HL-60/S4 (cell line): Measurements from ENCODE around the gene C10orf71.

Experiments used
- in situ Hi-C: fragments of 300-500 bp; cut with MboI; formaldehyde crosslinking; loops from 2 replicates; pipeline ENCODE4 v1.14.3; 2022; ENCODE audit warnings: low sequenced_read_pairs

C10orf71 gene

GRCh38 chr10:49298983-49299815 lies at the start of gene C10orf71:
Gene C10orf71 (plus strand): TSS chr10:49299170. CDS start chr10:49322546, 23,376 bp downstream.
- in situ Hi-C loops: no loop called here

GRCh38 chr10:49252313-49253034 lies 46.5 kb upstream of the C10orf71 start:
- in situ Hi-C loops: no loop called here

- in situ Hi-C loops: no loop called here
Observed at GRCh38 chr10:49253340-49253906, 45.5 kb upstream of the C10orf71 start.

- in situ Hi-C loops: no loop called here
Observed at GRCh38 chr10:49254150-49254549, 44.8 kb upstream of the C10orf71 start.

GRCh38 chr10:49254556-49255318 lies 44.2 kb upstream of the C10orf71 start:
- in situ Hi-C loops: no loop called here

- in situ Hi-C loops: no loop called here
Observed at GRCh38 chr10:49255883-49256282, 43.1 kb upstream of the C10orf71 start.

GRCh38 chr10:49257154-49257553 lies 41.8 kb upstream of the C10orf71 start:
- in situ Hi-C loops: no loop called here

- in situ Hi-C loops: no loop called here
Observed at GRCh38 chr10:49257626-49258349, 41.2 kb upstream of the C10orf71 start.

- in situ Hi-C loops: no loop called here
Observed at GRCh38 chr10:49258350-49258683, 40.7 kb upstream of the C10orf71 start.

GRCh38 chr10:49260644-49261296 lies 38.2 kb upstream of the C10orf71 start:
- in situ Hi-C loops: no loop called here

- in situ Hi-C loops: no loop called here
Observed at GRCh38 chr10:49263591-49263990, 35.4 kb upstream of the C10orf71 start.

GRCh38 chr10:49264177-49264677 lies 34.7 kb upstream of the C10orf71 start:
- in situ Hi-C loops: no loop called here

GRCh38 chr10:49265885-49266284 lies 33.1 kb upstream of the C10orf71 start:
- in situ Hi-C loops: no loop called here

GRCh38 chr10:49268185-49268584 lies 30.8 kb upstream of the C10orf71 start:
- in situ Hi-C loops: no loop called here

GRCh38 chr10:49269523-49269922 lies 29.4 kb upstream of the C10orf71 start:
- in situ Hi-C loops: no loop called here

GRCh38 chr10:49270565-49270964 lies 28.4 kb upstream of the C10orf71 start:
- in situ Hi-C loops: no loop called here

- in situ Hi-C loops: no loop called here
Observed at GRCh38 chr10:49271346-49271745, 27.6 kb upstream of the C10orf71 start.

GRCh38 chr10:49272251-49273081 lies 26.5 kb upstream of the C10orf71 start:
- in situ Hi-C loops: no loop called here

- in situ Hi-C loops: no loop called here
Observed at GRCh38 chr10:49273082-49273465, 25.9 kb upstream of the C10orf71 start.
